ENCODE results near the gene MCF2L.
A peak's percentile ranks its signal among the peaks of the same experiment; 100 is the strongest.

MCF2L gene

DNA sequence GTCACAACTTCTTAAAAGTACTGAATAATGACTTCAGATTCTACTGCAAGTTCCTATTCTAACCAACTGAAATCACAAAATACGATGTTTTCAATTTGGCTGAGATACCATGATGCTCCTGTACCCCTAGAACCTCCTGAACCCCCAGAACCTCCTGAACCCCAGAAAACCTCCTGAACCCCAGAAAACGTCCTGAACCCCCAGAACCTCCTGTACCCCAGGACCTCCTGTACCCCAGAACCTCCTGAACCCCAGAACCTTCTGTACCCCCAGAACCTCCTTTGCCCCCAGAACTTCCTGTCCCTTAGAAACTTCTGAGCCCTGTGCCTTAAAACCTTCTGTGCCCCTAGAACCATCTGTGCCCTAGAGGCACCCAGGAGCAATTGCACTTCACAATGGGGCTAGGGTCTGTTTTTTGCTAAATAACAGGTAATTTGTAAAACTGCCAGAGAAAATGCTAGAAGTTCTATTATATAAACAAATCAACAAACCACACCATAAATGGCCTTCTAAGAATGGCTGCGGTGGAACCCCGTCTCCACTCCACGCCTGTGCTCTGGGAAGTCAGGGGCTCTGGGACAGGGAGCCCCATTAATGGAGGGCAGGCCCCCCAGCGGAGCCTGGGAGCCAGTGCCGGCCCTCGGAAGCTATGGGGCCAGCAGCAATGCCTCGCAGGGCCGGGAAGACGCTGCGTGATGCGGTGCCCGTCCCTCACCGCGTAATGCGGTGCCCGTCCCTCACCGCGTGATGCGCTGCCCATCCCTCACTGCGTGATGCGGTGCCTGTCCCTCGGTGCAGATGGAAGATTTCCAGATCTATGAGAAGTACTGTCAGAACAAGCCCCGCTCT, 115.3 kb downstream of the MCF2L start:
- H3K27me3 Mint-ChIP-seq, result no peaks in the 10 kb centered on the region
- H3K27ac Mint-ChIP-seq, result no peak overlapping the region
- H3K4me1 Mint-ChIP-seq, result no peaks in the 10 kb centered on the region
- DNase-seq, result no peak
- H3K9me3 Mint-ChIP-seq, result no peaks in the 10 kb centered on the region
- CTCF ChIA-PET, result no interaction called here
- no peaks in the 10 kb centered on the region for H3K36me3 Mint-ChIP-seq
- H3K4me3 Mint-ChIP-seq, result no peak overlapping the region

DNA sequence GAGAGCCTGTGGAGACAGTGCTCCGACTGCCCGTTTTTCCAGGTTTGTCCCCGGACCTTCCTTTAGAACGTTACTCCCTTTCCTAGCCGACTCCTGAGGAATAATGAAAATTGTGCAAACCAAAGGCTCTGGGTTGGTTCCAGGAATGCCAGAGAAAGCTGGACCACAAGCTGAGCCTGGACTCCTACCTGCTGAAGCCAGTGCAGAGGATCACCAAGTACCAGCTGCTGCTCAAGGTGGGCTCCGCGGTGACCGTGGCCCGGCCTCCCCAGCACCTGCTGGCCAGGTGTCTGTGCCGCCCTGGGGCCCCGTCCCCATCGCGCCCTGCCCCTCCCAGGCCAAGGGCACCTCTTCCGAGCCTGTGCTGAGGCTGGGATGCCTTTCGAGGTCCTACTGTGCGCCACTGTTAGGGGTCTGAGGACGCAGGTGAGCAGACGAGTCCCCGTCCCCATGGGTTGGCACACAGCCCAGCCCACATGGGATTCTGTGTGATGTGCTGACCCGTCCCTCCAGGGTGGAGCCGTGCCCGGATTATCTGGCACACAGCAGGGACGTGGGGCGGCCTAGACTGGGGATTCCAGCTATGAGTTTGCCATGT, 116.0 kb downstream of the MCF2L start:
- Mint-ChIP-seq H3K36me3 (no peaks in the 10 kb centered on the region), H3K27ac (no peak overlapping the region), H3K9me3 (no peaks in the 10 kb centered on the region), H3K4me3 (no peak overlapping the region), H3K27me3 (no peaks in the 10 kb centered on the region), H3K4me1 (no peaks in the 10 kb centered on the region)
- no peak for DNase-seq
- CTCF ChIA-PET, result no interaction called here

DNA sequence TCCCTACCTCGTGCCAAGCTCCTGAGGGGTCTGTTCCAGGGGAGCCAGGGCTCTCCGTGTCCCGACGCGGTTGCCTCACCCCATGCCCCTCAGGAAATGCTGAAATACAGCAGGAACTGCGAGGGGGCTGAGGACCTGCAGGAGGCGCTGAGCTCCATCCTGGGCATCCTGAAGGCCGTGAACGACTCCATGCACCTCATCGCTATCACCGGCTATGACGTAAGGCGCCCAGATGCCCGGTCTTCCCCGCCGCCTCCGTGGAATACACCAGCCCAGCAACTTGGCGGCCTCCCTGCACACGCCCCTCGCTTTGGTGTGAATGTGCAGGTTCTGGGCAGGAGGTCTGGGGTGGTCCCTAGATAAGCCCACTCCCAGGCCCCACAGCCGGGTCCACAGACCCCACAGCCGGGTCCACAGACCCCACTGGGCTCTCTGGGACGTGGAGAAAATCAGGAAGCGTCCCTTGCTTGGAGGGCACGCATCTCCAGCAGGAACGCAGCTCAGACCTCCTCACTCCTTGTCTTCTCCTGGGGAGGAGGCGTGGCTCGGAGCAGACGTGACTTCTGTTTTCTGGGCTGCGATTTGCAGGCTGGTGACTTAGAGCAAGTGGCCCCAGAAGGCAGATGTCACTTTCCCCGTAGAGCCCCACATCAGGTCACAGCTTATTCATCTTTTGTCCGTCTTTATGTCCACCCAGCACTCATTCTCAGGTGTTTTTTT, 117.2 kb downstream of the MCF2L start:
- CTCF ChIA-PET, result no interaction called here
- Mint-ChIP-seq H3K4me3 (no peak overlapping the region), H3K27ac (no peak overlapping the region), H3K9me3 (no peaks in the 10 kb centered on the region), H3K36me3 (no peaks in the 10 kb centered on the region), H3K27me3 (no peaks in the 10 kb centered on the region), H3K4me1 (no peaks in the 10 kb centered on the region)
- DNase-seq, result no peak

DNA sequence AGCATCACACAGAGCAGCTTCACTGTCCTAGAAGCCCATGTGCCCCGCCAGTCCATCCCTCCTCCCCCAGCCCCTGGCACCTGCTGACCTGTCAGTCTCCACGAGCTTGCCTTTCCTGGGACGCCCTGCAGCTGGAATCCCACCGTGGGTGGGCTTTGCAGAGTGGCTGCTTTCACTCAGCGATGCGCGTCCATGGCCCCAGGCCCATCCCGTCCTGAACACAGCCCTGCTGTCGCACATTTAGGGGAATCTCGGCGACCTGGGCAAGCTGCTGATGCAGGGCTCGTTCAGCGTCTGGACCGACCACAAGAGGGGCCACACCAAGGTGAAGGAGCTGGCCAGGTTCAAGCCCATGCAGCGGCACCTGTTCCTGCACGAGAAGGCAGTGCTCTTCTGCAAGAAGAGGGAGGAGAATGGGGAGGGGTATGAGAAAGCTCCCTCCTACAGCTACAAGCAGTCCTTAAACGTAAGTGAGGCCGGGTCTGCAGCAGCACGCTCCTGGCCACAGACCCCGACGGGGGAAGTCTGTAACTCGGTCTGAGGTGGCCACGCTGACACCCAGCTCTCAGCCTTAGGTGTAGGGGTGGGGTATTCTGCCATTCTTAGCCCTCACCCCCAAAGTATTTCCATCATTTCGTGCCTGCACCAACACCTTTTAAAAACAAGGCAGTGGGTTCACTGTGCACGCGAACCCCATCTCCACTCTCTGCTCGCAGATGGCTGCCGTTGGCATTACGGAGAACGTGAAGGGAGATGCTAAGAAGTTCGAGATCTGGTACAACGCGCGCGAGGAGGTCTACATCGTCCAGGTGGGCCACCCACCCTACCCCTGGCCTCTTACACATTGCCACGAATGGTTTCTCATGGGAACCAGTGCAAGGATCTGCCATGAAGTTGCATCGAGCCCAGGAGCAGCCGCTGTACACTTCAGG, 118.2 kb downstream of the MCF2L start:
- CTCF ChIA-PET, result no interaction called here
- Mint-ChIP-seq H3K4me1 (no peaks in the 10 kb centered on the region), H3K36me3 (no peaks in the 10 kb centered on the region), H3K4me3 (no peak overlapping the region), H3K27me3 (no peaks in the 10 kb centered on the region), H3K27ac (no peak overlapping the region), H3K9me3 (no peaks in the 10 kb centered on the region)
- no peak for DNase-seq

DNA sequence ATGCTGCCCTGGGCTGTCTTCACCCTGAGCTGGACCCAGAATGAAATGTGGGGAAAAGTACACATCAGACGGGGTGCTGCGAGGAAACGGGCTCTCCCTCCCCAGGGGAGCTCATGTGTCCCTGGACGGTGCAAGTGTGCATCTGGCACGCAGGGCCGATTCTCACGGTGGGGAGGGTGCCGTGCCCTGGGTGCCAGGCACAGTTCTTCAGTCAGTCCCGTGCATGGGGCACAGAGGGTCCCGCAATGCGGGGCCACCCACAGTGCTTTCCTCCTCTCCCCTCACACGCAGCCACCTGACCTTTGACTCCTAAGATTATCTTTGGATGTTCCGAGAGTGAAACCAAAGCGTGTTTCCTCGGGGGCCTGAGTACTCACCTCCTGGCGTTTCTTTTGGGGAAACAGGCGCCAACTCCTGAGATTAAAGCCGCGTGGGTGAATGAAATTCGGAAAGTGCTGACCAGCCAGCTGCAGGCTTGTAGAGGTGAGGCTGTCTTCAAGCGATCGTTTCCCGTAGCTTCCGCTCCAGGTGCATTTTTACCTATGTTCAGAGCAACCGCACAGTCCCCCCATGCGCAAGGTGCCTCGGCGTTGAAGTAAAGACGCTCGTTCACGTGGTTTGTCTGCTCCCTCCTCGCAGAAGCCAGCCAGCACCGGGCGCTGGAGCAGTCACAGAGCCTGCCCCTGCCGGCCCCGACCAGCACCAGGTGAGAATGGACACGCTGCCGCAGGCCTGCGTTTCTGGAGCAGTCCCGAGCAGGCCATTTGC, 119.1 kb downstream of the MCF2L start:
- no peak for DNase-seq
- CTCF ChIA-PET, result no interaction called here
- Mint-ChIP-seq H3K27ac (no peak overlapping the region), H3K4me1 (no peaks in the 10 kb centered on the region), H3K4me3 (no peak overlapping the region), H3K9me3 (no peaks in the 10 kb centered on the region), H3K36me3 (no peaks in the 10 kb centered on the region), H3K27me3 (no peaks in the 10 kb centered on the region)

DNA sequence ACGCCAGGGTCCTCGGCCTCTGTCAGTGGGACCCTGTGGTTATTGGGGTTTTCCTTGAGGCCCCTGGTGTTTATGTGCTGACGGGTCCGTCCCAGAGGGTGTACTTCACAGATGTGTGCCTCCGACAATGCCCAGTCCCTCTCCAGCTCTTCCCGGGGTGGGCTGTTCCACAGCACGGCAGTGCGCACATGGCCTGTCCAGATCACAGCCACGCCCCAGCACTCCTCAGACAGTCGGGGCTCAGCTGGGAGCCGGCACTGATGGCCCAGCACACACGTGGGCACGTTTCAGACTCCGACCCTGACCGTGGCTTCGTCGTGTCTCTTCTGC, 119.6 kb downstream of the MCF2L start:
- no peak overlapping the region for H3K27ac Mint-ChIP-seq
- H3K9me3 Mint-ChIP-seq, result no peaks in the 10 kb centered on the region
- no peak overlapping the region for H3K4me3 Mint-ChIP-seq
- no peak for DNase-seq
- CTCF ChIA-PET, result no interaction called here
- H3K27me3 Mint-ChIP-seq, result no peaks in the 10 kb centered on the region
- no peaks in the 10 kb centered on the region for H3K4me1 Mint-ChIP-seq
- H3K36me3 Mint-ChIP-seq, result no peaks in the 10 kb centered on the region

DNA sequence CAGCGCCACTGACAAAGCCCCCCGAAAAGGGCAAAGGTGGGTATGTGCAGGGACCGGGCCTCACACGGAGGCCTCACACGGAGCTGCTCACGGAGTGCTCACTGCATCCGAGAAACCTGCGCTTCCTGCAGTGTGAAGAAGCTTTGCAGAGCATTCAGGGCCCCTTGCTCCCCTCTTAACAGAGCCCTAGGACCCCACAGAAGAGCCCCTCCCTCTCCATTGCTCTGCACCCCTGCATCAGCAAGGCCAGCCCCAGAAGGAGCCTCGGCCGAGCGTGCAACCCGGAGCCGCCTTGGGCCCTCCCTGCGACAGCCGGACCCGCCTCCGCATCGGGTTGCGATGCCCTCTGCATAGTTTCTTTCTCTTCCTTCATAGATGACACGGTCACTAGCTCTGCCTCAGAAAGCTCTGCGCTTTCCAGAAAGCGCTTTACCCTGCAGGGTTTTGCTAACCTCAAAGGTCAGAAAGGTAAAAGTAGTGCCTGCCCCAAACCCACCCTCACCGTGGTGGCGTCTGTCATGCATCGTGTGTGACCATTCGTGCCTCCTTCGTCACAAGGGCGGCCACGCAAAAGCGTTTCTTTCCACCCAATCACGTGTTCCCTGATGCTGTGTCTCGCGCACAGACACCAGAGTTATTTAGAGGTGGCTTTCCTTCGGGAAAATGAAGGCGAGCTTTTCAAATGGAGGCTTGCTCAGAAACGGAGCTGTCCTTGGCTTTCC, 120.8 kb downstream of the MCF2L start:
- CTCF ChIA-PET, result no interaction called here
- DNase-seq, result no peak

DNA sequence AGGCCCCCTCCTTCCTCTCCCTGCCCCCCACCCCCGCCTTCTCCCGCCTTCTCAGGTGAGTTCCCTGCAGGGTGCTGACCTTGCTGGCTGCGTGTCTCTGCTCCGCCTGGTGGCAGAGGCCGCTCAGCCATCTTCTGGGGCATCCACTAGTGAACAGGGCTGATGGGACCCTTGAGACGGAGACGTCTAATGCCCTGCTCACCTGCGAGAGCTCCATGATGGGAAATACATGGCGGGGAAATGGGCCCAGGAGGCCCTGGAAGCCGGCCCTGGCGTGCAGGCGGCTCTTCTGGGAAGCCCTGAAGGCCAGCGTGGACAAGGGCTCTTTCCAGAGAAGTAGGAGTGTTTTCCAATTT, 121.4 kb downstream of the MCF2L start:
- CTCF ChIA-PET, result no interaction called here
- no peaks in the 10 kb centered on the region for H3K4me1 Mint-ChIP-seq
- H3K27me3 Mint-ChIP-seq, result no peaks in the 10 kb centered on the region
- H3K9me3 Mint-ChIP-seq, result no peaks in the 10 kb centered on the region
- H3K4me3 Mint-ChIP-seq, result no peak overlapping the region
- H3K36me3 Mint-ChIP-seq, result no peaks in the 10 kb centered on the region
- no peak for DNase-seq
- H3K27ac Mint-ChIP-seq, result no peak overlapping the region

More for the DNA sequence above, 120.8 kb downstream of the MCF2L start:
- H3K27me3 Mint-ChIP-seq, result no peaks in the 10 kb centered on the region
- no peaks in the 10 kb centered on the region for H3K9me3 Mint-ChIP-seq
- H3K27ac Mint-ChIP-seq, result no peak overlapping the region
- no peaks in the 10 kb centered on the region for H3K4me1 Mint-ChIP-seq
- no peaks in the 10 kb centered on the region for H3K36me3 Mint-ChIP-seq
- H3K4me3 Mint-ChIP-seq, result no peak overlapping the region

DNA sequence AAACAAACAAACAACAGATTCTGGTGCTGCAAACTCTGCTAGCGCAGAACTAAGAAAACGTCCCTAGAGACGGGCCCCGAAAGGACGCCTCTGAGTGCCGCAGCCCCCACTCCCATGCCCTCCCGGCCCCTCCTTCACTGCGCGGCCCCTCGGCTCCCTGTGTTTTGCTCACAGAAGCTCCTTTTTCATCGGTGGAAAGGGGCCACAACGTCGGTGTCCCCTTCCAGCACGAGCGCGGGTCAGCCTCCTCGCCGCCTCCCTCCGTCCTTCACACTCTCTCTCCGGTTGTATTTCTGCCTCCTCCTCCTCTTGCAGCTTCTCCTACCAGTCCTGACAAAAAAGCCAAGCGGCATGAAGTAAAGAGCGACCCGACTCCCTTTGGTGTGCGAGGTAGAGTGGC, 121.8 kb downstream of the MCF2L start:
- DNase-seq, result no peak
- Mint-ChIP-seq H3K27ac (peak overlapping the region; percentile 15), H3K4me3 (no peak overlapping the region), H3K4me1 (no peaks in the 10 kb centered on the region), H3K36me3 (no peaks in the 10 kb centered on the region), H3K9me3 (no peaks in the 10 kb centered on the region), H3K27me3 (no peaks in the 10 kb centered on the region)
- CTCF ChIA-PET, result no interaction called here

DNA sequence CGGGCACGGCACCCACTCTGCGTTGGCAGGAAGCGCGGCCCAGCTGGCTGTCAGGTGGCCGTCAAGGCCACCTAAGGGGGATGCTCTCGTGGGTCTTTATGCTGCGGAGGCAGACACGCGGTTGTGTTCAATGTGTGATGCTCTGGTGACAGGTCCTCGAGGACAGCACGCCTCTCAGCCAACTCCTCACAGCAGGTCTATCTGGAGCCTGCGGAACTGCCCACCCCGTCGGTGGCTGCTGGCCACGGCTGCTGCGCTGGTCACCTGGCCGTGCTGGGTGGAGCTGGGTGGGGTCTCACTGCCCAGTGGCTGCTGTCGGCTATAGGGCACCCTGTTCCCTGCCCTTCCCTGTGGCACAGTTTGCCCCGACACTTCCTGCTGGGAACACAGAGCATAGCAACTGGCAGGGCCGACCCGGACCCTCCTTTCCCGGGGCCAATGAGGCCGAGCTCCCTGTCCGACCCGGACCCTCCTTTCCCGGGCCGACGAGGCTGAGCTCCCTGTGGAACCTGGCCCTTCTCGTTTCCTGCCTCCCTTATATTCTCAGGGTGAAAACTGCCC, 122.3 kb downstream of the MCF2L start:
- DNase-seq, result no peak
- H3K36me3 Mint-ChIP-seq, result no peaks in the 10 kb centered on the region
- CTCF ChIA-PET, result no interaction called here
- no peaks in the 10 kb centered on the region for H3K9me3 Mint-ChIP-seq
- no peaks in the 10 kb centered on the region for H3K27me3 Mint-ChIP-seq
- H3K27ac Mint-ChIP-seq, result peak overlapping the region; percentile 15
- H3K4me1 Mint-ChIP-seq, result no peaks in the 10 kb centered on the region
- H3K4me3 Mint-ChIP-seq, result no peak overlapping the region

DNA sequence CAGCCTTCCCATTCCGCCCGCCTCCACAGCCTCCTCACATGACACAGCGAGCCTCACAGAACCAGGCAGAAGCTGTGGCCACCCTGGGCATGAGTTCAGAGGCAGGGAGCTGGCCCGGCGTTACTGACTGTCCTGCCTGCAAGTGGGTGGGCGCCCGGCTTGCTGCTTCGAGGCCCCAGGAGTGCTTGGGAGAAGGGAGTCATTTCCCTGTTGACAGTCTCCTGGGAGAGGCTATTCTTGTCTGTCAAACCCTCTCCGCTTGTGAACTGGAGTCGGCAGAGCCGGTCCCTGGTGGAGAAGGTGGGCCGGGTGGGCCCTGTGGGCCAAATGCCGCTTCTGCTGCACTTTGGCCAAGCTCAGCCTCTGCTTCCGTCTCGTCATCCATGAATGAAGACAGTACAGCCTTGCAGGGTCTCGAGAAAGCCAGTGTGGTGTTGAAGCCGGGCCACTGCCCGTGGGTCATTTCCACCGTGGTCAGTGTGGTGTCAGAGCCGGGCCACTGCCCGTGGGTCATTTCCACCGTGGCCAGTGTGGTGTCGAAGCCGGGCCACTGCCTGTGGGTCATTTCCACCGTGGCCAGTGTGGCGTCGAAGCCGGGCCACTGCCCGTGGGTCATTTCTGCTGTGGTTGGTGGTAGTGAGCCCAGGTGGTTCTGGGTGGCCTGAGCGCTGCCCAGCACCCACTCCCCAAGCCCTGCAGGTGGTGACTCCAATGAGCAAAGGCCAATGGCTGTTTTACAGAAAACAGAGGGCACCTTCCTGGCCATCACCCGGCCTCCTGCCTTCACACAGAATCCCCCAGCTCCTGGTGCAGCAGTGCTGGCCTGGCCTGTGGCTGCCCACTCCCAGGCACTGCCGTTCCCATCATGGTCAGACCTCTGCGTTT, 123.1 kb downstream of the MCF2L start:
- H3K4me1 Mint-ChIP-seq, result no peaks in the 10 kb centered on the region
- CTCF ChIA-PET, result no interaction called here
- H3K27ac Mint-ChIP-seq, result no peak overlapping the region
- H3K4me3 Mint-ChIP-seq, result no peak overlapping the region
- no peaks in the 10 kb centered on the region for H3K9me3 Mint-ChIP-seq
- no peaks in the 10 kb centered on the region for H3K36me3 Mint-ChIP-seq
- no peak for DNase-seq
- no peaks in the 10 kb centered on the region for H3K27me3 Mint-ChIP-seq

DNA sequence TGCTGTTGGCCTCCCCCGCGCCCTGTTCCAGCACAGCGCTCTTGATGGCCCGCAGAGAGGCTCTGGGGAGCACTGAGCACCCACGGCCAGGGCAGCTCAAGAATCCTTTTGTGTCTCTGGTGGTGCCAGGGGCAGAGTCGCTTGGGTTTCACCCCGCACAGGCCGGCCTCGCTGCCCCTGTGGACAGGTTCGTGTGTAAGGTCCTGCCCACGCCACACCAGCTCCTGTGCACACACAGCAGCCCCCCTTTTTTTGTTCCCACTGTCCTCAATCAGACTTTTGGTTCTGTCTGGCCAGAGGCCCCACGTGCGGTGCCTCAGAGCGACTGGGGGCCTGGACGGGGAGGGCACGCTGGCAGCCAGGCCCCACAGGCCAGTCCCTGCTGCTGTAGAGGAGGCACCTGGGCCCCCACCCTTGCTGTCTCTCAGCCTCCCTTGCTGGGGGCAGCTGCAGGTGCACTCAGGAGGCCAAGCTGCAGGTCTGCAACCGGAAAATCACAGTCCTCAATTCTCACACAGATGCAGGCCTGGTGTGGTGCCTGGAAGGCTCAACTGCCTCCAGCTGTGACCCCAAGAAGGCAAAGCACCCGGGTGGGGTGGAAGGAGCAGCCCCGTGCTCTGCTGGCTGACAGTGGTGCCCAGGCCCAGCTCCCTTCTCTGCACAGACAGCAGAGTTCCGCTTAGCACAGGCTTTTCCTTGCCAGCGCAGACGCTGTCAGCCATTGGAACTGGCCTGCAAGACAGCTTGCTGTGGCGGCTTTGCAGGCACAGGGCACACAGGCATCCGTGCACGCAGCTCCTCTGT, 124.0 kb downstream of the MCF2L start:
- CTCF ChIA-PET, result no interaction called here
- Mint-ChIP-seq H3K4me3 (no peak overlapping the region), H3K27me3 (no peaks in the 10 kb centered on the region), H3K4me1 (no peaks in the 10 kb centered on the region), H3K27ac (no peak overlapping the region), H3K36me3 (no peaks in the 10 kb centered on the region), H3K9me3 (no peaks in the 10 kb centered on the region)
- DNase-seq, result no peak

Data from activated naive CD4-positive, alpha-beta T cell treated with anti-CD3 and anti-CD28 coated beads, Interleukin-2, amount 10 ng/mL, durations not matched to agents 7 days and 5 days (primary cell).